ENCODE results near the gene PIEZO1. TPM values are rescaled to one million over a fixed set of nuclear protein-coding genes. Genes with fewer than 3 reads are reported as not detected.

Gene PIEZO1
- total and polyA plus RNA-seq, 2 donors (not counting 3 experiments of a cell fraction or from before 2014, with no cell fraction given), result 298 to 322 TPM

- H3K4me3 ChIP-seq (replicated peaks in 1 of 3; ENCODE audit: insufficient read depth in 1 of 3, low read depth in 1 of 3, low read length in 3 of 3), result no peak overlapping the region
Observed at GRCh38 chr16:88779406-88780141, 5.4 kb downstream of the PIEZO1 start.

GRCh38 chr16:88778541-88779065 is 6.4 kb downstream of the PIEZO1 start:
- CTCF ChIA-PET, result interaction anchor here (1.1 to 8.2 kb wide), 2 partner anchors 33 to 41 kb away, joined by 8 to 165 read pairs; no protein-coding TSS in a partner anchor
- H3K9me1 ChIP-seq (replicated peaks; ENCODE audit: control insufficient read depth, extremely low read depth, insufficient read depth, low read length), result no peaks in the 10 kb centered on the region
- no peaks in the 10 kb centered on the region for H4K20me1 ChIP-seq (replicated peaks; ENCODE audit: control insufficient read depth, extremely low read depth, insufficient read depth, low read length)
- no peak overlapping the region for H3K27ac ChIP-seq (ENCODE audit: insufficient read depth, low read depth, low read length)
- dilution Hi-C loops (cut with MboI; ENCODE audit: extremely low pct_ligation_motif_present, low sequenced_read_pairs), result no loop called here
- DNase-seq (ENCODE audit: low read depth, low spot score) (no peak), FAIRE-seq (no peak)
- TF ChIP-seq FOS (IDR thresholded peaks at IDR 0.05; ENCODE audit: borderline replicate concordance, insufficient read depth, low read length) (no peak), POLR2A (IDR thresholded peaks at IDR 0.05; ENCODE audit: low read depth, low read length) (no peak)
- no peak overlapping the region for H3K4me2 ChIP-seq (ENCODE audit: insufficient read depth, low read length)
- H3K79me2 ChIP-seq (ENCODE audit: control insufficient read depth, insufficient read depth, low read length), result peaks cover 98% of the 10 kb centered on the region
- H3K27me3 ChIP-seq (ENCODE audit: control insufficient read depth in 2 of 2, insufficient read depth in 2 of 2, low read length in 2 of 2), result no peaks in the 10 kb centered on the region
- BruUV-seq (replicated peaks), result no TSS peak
- H2AFZ ChIP-seq (ENCODE audit: low read depth, low read length), result no peak overlapping the region
- peaks cover 33% of the 10 kb centered on the region for H3K4me1 ChIP-seq (ENCODE audit: control insufficient read depth, extremely low read depth, insufficient read depth, low read length)
- H3K9me3 ChIP-seq (replicated peaks; ENCODE audit: control insufficient read depth, insufficient read depth, low read length), result no peaks in the 10 kb centered on the region
- POLR2A ChIA-PET, result no interaction called here
- intact Hi-C loops (cut with micrococcal nuclease), result no loop called here
- H3K36me3 ChIP-seq (ENCODE audit: control insufficient read depth in 2 of 2, extremely low read depth in 1 of 2, insufficient read depth in 2 of 2, low read length in 2 of 2), result peaks cover 0 to 3% of the 10 kb centered on the region in 2 experiments
- no peak overlapping the region for H3K9ac ChIP-seq (replicated peaks; ENCODE audit: extremely low read depth, insufficient read depth, low read length)
- no peak overlapping the region for H3K4me3 ChIP-seq (replicated peaks in 1 of 3; ENCODE audit: insufficient read depth in 1 of 3, low read depth in 1 of 3, low read length in 3 of 3)

More at GRCh38 chr16:88779406-88780141, 5.4 kb downstream of the PIEZO1 start:
- dilution Hi-C loops (cut with MboI; ENCODE audit: extremely low pct_ligation_motif_present, low sequenced_read_pairs) (no loop called here), intact Hi-C loops (cut with micrococcal nuclease) (no loop called here)
- Histone ChIP-seq H3K4me2 (ENCODE audit: insufficient read depth, low read length) (no peak overlapping the region), H3K9ac (replicated peaks; ENCODE audit: extremely low read depth, insufficient read depth, low read length) (no peak overlapping the region), H3K79me2 (ENCODE audit: control insufficient read depth, insufficient read depth, low read length) (peaks cover 98% of the 10 kb centered on the region), H3K27me3 (ENCODE audit: control insufficient read depth in 2 of 2, insufficient read depth in 2 of 2, low read length in 2 of 2) (no peaks in the 10 kb centered on the region), H3K27ac (ENCODE audit: insufficient read depth, low read depth, low read length) (no peak overlapping the region), H3K36me3 (ENCODE audit: control insufficient read depth in 2 of 2, extremely low read depth in 1 of 2, insufficient read depth in 2 of 2, low read length in 2 of 2) (peaks cover 0 to 3% of the 10 kb centered on the region in 2 experiments), H3K4me1 (ENCODE audit: control insufficient read depth, extremely low read depth, insufficient read depth, low read length) (peaks cover 27% of the 10 kb centered on the region), H4K20me1 (replicated peaks; ENCODE audit: control insufficient read depth, extremely low read depth, insufficient read depth, low read length) (no peaks in the 10 kb centered on the region), H3K9me1 (replicated peaks; ENCODE audit: control insufficient read depth, extremely low read depth, insufficient read depth, low read length) (no peaks in the 10 kb centered on the region), H2AFZ (ENCODE audit: low read depth, low read length) (no peak overlapping the region), H3K9me3 (replicated peaks; ENCODE audit: control insufficient read depth, insufficient read depth, low read length) (no peaks in the 10 kb centered on the region)
- FAIRE-seq (no peak), DNase-seq (ENCODE audit: low read depth, low spot score) (no peak)
- BruUV-seq (replicated peaks), result no TSS peak
- TF ChIP-seq GATA2 (IDR thresholded peaks at IDR 0.05; ENCODE audit: insufficient read depth, insufficient read length, low read depth, low read length) (no peak), MYC (IDR thresholded peaks at IDR 0.05; ENCODE audit: low read depth, low read length) (no peak)
- POLR2A ChIA-PET, result no interaction called here
- CTCF ChIA-PET, result interaction anchor here (1.1 to 8.2 kb wide), 3 partner anchors 12 to 42 kb away, joined by 3 to 165 read pairs (median 8); no protein-coding TSS in a partner anchor
